Loucy (cell line): ENCODE data around the gene PCSK9.

ENCODE experiments used
- H2AFZ ChIP-seq: fragments of 200-600 bp; sonication (generic); 2 replicates; pipeline ENCODE4 v1.6.0; 2016; ENCODE audit warnings: antibody characterized with exemption, mild to moderate bottlenecking, low read length, moderate library complexity
- H3F3A ChIP-seq: fragments of 200-600 bp; 2 replicates; pipeline ENCODE4 v1.6.0; 2016; ENCODE audit warnings: antibody characterized with exemption, low read depth, mild to moderate bottlenecking
- H3K27me3 ChIP-seq: fragments of 200-600 bp; sonication (generic); 2 replicates; pipeline ENCODE4 v1.6.1; 2014; ENCODE audit warnings: low read length, mild to moderate bottlenecking; ENCODE audit not compliant: insufficient read depth, poor library complexity, severe bottlenecking
- H3K36me3 ChIP-seq: fragments of 200-600 bp; sonication (generic); 2 replicates; pipeline ENCODE4 v1.6.1; 2016; ENCODE audit warnings: low read length; ENCODE audit not compliant: insufficient read depth
- H3K4me1 ChIP-seq: fragments of 200-600 bp; sonication (generic); 2 replicates; pipeline ENCODE4 v1.5.1; 2014; ENCODE audit warnings: low read length, mild to moderate bottlenecking; ENCODE audit not compliant: insufficient read depth, poor library complexity, severe bottlenecking
- H3K4me2 ChIP-seq: fragments of 200-600 bp; sonication (generic); 2 replicates; pipeline ENCODE4 v1.6.0; 2014; ENCODE audit warnings: antibody characterized with exemption, low read length, low read depth, mild to moderate bottlenecking; ENCODE audit not compliant: poor library complexity, severe bottlenecking
- H3K4me3 ChIP-seq: fragments of 200-600 bp; sonication (generic); 2 replicates; pipeline ENCODE4 v1.5.1; 2014; ENCODE audit warnings: low read length, mild to moderate bottlenecking, mixed read lengths; ENCODE audit not compliant: poor library complexity, severe bottlenecking
- H3K79me2 ChIP-seq: fragments of 200-600 bp; sonication (generic); 2 replicates; pipeline ENCODE4 v1.6.1; 2014; ENCODE audit warnings: low read length; ENCODE audit not compliant: insufficient read depth
- H3K9ac ChIP-seq: fragments of 200-600 bp; sonication (generic); 2 replicates; pipeline ENCODE4 v1.6.0; 2014; ENCODE audit warnings: mild to moderate bottlenecking, low read depth, low read length, moderate library complexity; ENCODE audit not compliant: poor library complexity, severe bottlenecking
- H3K9me2 ChIP-seq: fragments of 200-600 bp; sonication (generic); replicated peaks from 2 replicates; pipeline ENCODE4 v1.6.1; 2016; ENCODE audit warnings: low read depth, low read length, mixed read lengths
- H3K9me3 ChIP-seq: fragments of 200-600 bp; sonication (generic); 2 replicates; pipeline ENCODE4 v1.6.1; 2014; ENCODE audit warnings: mild to moderate bottlenecking, antibody characterized with exemption, low read length, low read depth; ENCODE audit not compliant: insufficient read depth
- H4K20me1 ChIP-seq: fragments of 200-600 bp; sonication (generic); 2 replicates; pipeline ENCODE4 v1.6.0; 2014; ENCODE audit warnings: antibody characterized with exemption, low read length, mild to moderate bottlenecking; ENCODE audit not compliant: insufficient read depth, poor library complexity, severe bottlenecking
- EZH2phosphoT487 ChIP-seq: fragments of 200-600 bp; IDR thresholded peaks from 2 replicates; pipeline ENCODE4 v1.6.1; 2018; ENCODE audit warnings: antibody characterized with exemption, mild to moderate bottlenecking, moderate library complexity, borderline replicate concordance
- TF ChIP-seq, protein P1 (sequence below): fragments of 200-600 bp; sonication (generic); conservative IDR thresholded peaks from 2 replicates; pipeline ENCODE4 v1.5.1; 2014; ENCODE audit warnings: mild to moderate bottlenecking, antibody characterized with exemption, low read length

PCSK9 gene

GRCh38 chr1:55081188-55081904 lies 42.0 kb downstream of the PCSK9 start:
- Histone ChIP-seq H3K9ac (no peak overlapping the region), H3K79me2 (no peaks in the 10 kb centered on the region), H3K27me3 (no peaks in the 10 kb centered on the region), H3K36me3 (peaks cover 100% of the 10 kb centered on the region), H2AFZ (no peak overlapping the region), H4K20me1 (no peaks in the 10 kb centered on the region), H3K4me3 (no peak overlapping the region), H3K4me1 (no peaks in the 10 kb centered on the region), H3F3A (no peaks in the 10 kb centered on the region), H3K9me2 (no peaks in the 10 kb centered on the region), H3K9me3 (no peaks in the 10 kb centered on the region), H3K4me2 (no peak overlapping the region)
- TF ChIP-seq EZH2phosphoT487: no peak
- TF ChIP-seq, protein P1, sequence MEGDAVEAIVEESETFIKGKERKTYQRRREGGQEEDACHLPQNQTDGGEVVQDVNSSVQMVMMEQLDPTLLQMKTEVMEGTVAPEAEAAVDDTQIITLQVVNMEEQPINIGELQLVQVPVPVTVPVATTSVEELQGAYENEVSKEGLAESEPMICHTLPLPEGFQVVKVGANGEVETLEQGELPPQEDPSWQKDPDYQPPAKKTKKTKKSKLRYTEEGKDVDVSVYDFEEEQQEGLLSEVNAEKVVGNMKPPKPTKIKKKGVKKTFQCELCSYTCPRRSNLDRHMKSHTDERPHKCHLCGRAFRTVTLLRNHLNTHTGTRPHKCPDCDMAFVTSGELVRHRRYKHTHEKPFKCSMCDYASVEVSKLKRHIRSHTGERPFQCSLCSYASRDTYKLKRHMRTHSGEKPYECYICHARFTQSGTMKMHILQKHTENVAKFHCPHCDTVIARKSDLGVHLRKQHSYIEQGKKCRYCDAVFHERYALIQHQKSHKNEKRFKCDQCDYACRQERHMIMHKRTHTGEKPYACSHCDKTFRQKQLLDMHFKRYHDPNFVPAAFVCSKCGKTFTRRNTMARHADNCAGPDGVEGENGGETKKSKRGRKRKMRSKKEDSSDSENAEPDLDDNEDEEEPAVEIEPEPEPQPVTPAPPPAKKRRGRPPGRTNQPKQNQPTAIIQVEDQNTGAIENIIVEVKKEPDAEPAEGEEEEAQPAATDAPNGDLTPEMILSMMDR: no peak

DNA sequence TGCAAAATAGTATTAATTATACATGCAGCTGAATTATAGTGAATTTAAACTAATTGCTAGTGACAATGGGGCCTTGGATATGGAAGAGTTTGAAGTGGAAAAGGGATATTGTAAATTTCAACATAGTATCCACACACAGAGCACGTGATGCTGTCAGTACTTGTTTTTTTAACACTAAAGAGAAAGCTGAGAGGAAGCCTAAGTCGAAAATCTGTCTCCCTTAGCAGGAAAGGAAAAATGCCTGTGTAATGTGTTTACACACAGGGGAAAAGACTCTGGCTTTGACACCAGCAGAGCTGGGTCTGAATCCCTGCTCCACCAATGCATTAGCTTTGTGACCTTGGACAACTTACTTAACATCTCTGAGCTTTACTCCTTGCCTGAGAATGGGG lies 42.6 kb downstream of the PCSK9 start:
- H3K9me3 ChIP-seq: no peaks in the 10 kb centered on the region
- no peak overlapping the region for H2AFZ ChIP-seq
- no peak overlapping the region for H3K9ac ChIP-seq
- TF ChIP-seq EZH2phosphoT487: no peak
- TF ChIP-seq, protein P1: no peak
- no peaks in the 10 kb centered on the region for H3K79me2 ChIP-seq
- no peak overlapping the region for H3K4me2 ChIP-seq
- H3F3A ChIP-seq: no peaks in the 10 kb centered on the region
- no peaks in the 10 kb centered on the region for H3K9me2 ChIP-seq
- H3K27me3 ChIP-seq: no peaks in the 10 kb centered on the region
- no peaks in the 10 kb centered on the region for H3K4me1 ChIP-seq
- no peaks in the 10 kb centered on the region for H4K20me1 ChIP-seq
- H3K36me3 ChIP-seq: peaks cover 98% of the 10 kb centered on the region
- no peak overlapping the region for H3K4me3 ChIP-seq

DNA sequence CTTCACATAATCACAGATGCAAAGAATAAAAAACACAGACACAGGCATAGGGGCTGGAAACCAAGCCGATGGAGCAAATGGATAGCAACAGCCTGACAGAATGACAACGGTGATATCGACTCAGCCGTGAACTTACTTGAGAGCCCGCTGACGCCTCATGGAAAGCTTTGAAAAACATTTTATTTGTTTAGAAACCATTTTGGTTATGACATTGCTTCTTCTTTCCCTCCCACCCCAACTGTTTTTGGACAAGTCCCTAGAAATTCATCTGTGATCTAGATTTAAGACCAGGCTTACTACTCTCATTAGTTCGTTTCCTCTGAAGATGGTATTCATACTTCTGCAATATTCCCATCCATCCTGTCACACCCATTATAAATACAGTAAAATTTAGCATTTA lies 44.9 kb downstream of the PCSK9 start:
- Histone ChIP-seq H4K20me1 (no peaks in the 10 kb centered on the region), H3K9ac (no peak overlapping the region), H2AFZ (no peak overlapping the region), H3K4me3 (no peak overlapping the region), H3K79me2 (no peaks in the 10 kb centered on the region), H3K27me3 (no peaks in the 10 kb centered on the region), H3F3A (peaks cover 3% of the 10 kb centered on the region; the same call in 1 of the 2 replicates), H3K4me1 (peaks cover 13% of the 10 kb centered on the region), H3K9me2 (no peaks in the 10 kb centered on the region), H3K4me2 (no peak overlapping the region), H3K9me3 (no peaks in the 10 kb centered on the region), H3K36me3 (peaks cover 92% of the 10 kb centered on the region)
- TF ChIP-seq, protein P1: no peak
